ENCODE results near the gene UHRF1. TPM values are rescaled to one million over a fixed set of nuclear protein-coding genes. Genes with fewer than 3 reads are reported as not detected.
A peak's percentile ranks its signal among the peaks of the same experiment; 100 is the strongest.

Gene UHRF1
- total and polyA plus RNA-seq, 2 of the 4 experiments (the other 2 are of a cell fraction) = 47.4 to 57.4 TPM

- no peak for TF ChIP-seq CTCF (conservative IDR thresholded peaks at IDR 0.05; ENCODE audit: low read depth, low read length)
- TF ChIP-seq RCOR1 (IDR thresholded peaks at IDR 0.05; ENCODE audit: insufficient replicate concordance, low read length) = peak; percentile 94
These were observed 59.4 kb downstream of the UHRF1 start, which contains the start of gene KDM4B (continued) for GRCh38 chr19:4968462-4969291.
